ENCODE results near the gene MAOA.

Gene MAOA

GRCh38 chrX:43657671-43658070, 1.6 kb downstream of the MAOA start:
- no peak overlapping the region for H2AFZ ChIP-seq (ENCODE audit: low read depth, low read length, severe bottlenecking)
- no peak overlapping the region for H3K9ac ChIP-seq (ENCODE audit: low read length)
- H3F3A ChIP-seq (ENCODE audit: insufficient read depth): no peaks in the 10 kb centered on the region
- no peaks in the 10 kb centered on the region for H3K79me2 ChIP-seq (ENCODE audit: insufficient read depth, low read length)
- no peaks in the 10 kb centered on the region for H3K27me3 ChIP-seq (ENCODE audit: low read length)
- H3K4me3 ChIP-seq (ENCODE audit: insufficient read depth, low read length, poor library complexity, severe bottlenecking): no peak overlapping the region
- no peaks in the 10 kb centered on the region for H3K9me3 ChIP-seq (ENCODE audit: insufficient read depth, low read length)
- no peak overlapping the region for H3K4me2 ChIP-seq (ENCODE audit: low read depth, low read length, poor library complexity, severe bottlenecking)
- H3K36me3 ChIP-seq (ENCODE audit: low read length): no peaks in the 10 kb centered on the region
- H3K9me2 ChIP-seq (replicated peaks; ENCODE audit: insufficient read depth, low read length): no peaks in the 10 kb centered on the region
- no peaks in the 10 kb centered on the region for H4K20me1 ChIP-seq (ENCODE audit: low read depth, low read length)
- TF ChIP-seq CTCF (IDR thresholded peaks at IDR 0.05; ENCODE audit: insufficient read depth, low read length, poor library complexity, severe bottlenecking) (no peak), EZH2phosphoT487 (conservative IDR thresholded peaks at IDR 0.05; ENCODE audit: low read length) (no peak)
- no peak overlapping the region for H3K27ac ChIP-seq (ENCODE audit: low read depth, low read length)

GRCh38 chrX:43661521-43662240, 5.6 kb downstream of the MAOA start:
- Histone ChIP-seq H3K4me2 (ENCODE audit: low read depth, low read length, poor library complexity, severe bottlenecking) (no peak overlapping the region), H3K9ac (ENCODE audit: low read length) (no peak overlapping the region), H3K9me3 (ENCODE audit: insufficient read depth, low read length) (no peaks in the 10 kb centered on the region), H4K20me1 (ENCODE audit: low read depth, low read length) (no peaks in the 10 kb centered on the region), H2AFZ (ENCODE audit: low read depth, low read length, severe bottlenecking) (no peak overlapping the region), H3F3A (ENCODE audit: insufficient read depth) (no peaks in the 10 kb centered on the region), H3K4me3 (ENCODE audit: insufficient read depth, low read length, poor library complexity, severe bottlenecking) (no peak overlapping the region), H3K9me2 (replicated peaks; ENCODE audit: insufficient read depth, low read length) (no peaks in the 10 kb centered on the region), H3K27me3 (ENCODE audit: low read length) (no peaks in the 10 kb centered on the region), H3K79me2 (ENCODE audit: insufficient read depth, low read length) (no peaks in the 10 kb centered on the region), H3K27ac (ENCODE audit: low read depth, low read length) (no peak overlapping the region), H3K36me3 (ENCODE audit: low read length) (no peaks in the 10 kb centered on the region)
- TF ChIP-seq EZH2phosphoT487 (conservative IDR thresholded peaks at IDR 0.05; ENCODE audit: low read length): no peak
- TF ChIP-seq CTCF (IDR thresholded peaks at IDR 0.05; ENCODE audit: insufficient read depth, low read length, poor library complexity, severe bottlenecking): no peak

GRCh38 chrX:43663173-43663572, 7.1 kb downstream of the MAOA start:
- Histone ChIP-seq H3K27me3 (ENCODE audit: low read length) (no peaks in the 10 kb centered on the region), H3K9ac (ENCODE audit: low read length) (no peak overlapping the region), H3K36me3 (ENCODE audit: low read length) (no peaks in the 10 kb centered on the region), H3K9me2 (replicated peaks; ENCODE audit: insufficient read depth, low read length) (no peaks in the 10 kb centered on the region), H2AFZ (ENCODE audit: low read depth, low read length, severe bottlenecking) (no peak overlapping the region), H3K79me2 (ENCODE audit: insufficient read depth, low read length) (no peaks in the 10 kb centered on the region), H3K4me3 (ENCODE audit: insufficient read depth, low read length, poor library complexity, severe bottlenecking) (no peak overlapping the region), H3K27ac (ENCODE audit: low read depth, low read length) (no peak overlapping the region), H4K20me1 (ENCODE audit: low read depth, low read length) (no peaks in the 10 kb centered on the region), H3K4me2 (ENCODE audit: low read depth, low read length, poor library complexity, severe bottlenecking) (no peak overlapping the region), H3K9me3 (ENCODE audit: insufficient read depth, low read length) (no peaks in the 10 kb centered on the region), H3F3A (ENCODE audit: insufficient read depth) (no peaks in the 10 kb centered on the region)
- TF ChIP-seq CTCF (IDR thresholded peaks at IDR 0.05; ENCODE audit: insufficient read depth, low read length, poor library complexity, severe bottlenecking): no peak
